CD4-positive, alpha-beta T cell treated with Interleukin-15 for 4 hours (primary cell): ENCODE data around the gene PPCDC.

ENCODE experiments used
- DNase-seq: peaks from one replicate; pipeline ENCODE4 v3.0.0-alpha.2; 2020; ENCODE audit warnings: low spot score

The PPCDC gene

GRCh38 chr15:75044258-75044878, 21.0 kb downstream of the PPCDC start:
- DNase-seq, result no peak

GRCh38 chr15:75045332-75046015, 22.1 kb downstream of the PPCDC start:
- no peak for DNase-seq

- no peak for DNase-seq
Observed at GRCh38 chr15:75048394-75048793, 25.0 kb downstream of the PPCDC start.

GRCh38 chr15:75049392-75049791, 26.0 kb downstream of the PPCDC start:
- no peak for DNase-seq

GRCh38 chr15:75050283-75050682, 26.9 kb downstream of the PPCDC start:
- DNase-seq, result no peak

- no peak for DNase-seq
Observed at GRCh38 chr15:75051191-75051608, 27.8 kb downstream of the PPCDC start.

- no peak for DNase-seq
Observed at GRCh38 chr15:75051711-75052110, 28.3 kb downstream of the PPCDC start.

- DNase-seq, result no peak
Observed at GRCh38 chr15:75052972-75053747, 29.8 kb downstream of the PPCDC start.

- DNase-seq, result no peak
Observed at GRCh38 chr15:75053748-75054125, 30.3 kb downstream of the PPCDC start.

GRCh38 chr15:75054172-75054897, 30.9 kb downstream of the PPCDC start:
- no peak for DNase-seq

GRCh38 chr15:75056036-75056435, 32.6 kb downstream of the PPCDC start:
- no peak for DNase-seq

- DNase-seq, result no peak
Observed at GRCh38 chr15:75058127-75058905, 34.9 kb downstream of the PPCDC start.

GRCh38 chr15:75059607-75060006, 36.2 kb downstream of the PPCDC start:
- DNase-seq, result no peak

GRCh38 chr15:75061272-75061671, 37.9 kb downstream of the PPCDC start:
- no peak for DNase-seq

- no peak for DNase-seq
Observed at GRCh38 chr15:75062706-75063105, 39.3 kb downstream of the PPCDC start.

- no peak for DNase-seq
Observed at GRCh38 chr15:75063338-75063737, 39.9 kb downstream of the PPCDC start.

- no peak for DNase-seq
Observed at GRCh38 chr15:75063889-75064288, 40.5 kb downstream of the PPCDC start.

GRCh38 chr15:75064846-75065245, 41.5 kb downstream of the PPCDC start:
- no peak for DNase-seq

GRCh38 chr15:75065467-75065850, 42.1 kb downstream of the PPCDC start:
- no peak for DNase-seq

- DNase-seq, result no peak
Observed at GRCh38 chr15:75065851-75066509, 42.6 kb downstream of the PPCDC start.
